ENCODE results near the gene ITIH5. TPM values are rescaled to one million over a fixed set of nuclear protein-coding genes. Genes with fewer than 3 reads are reported as not detected.

The ITIH5 gene
- total RNA-seq, 1 donor from 2014 or later, result 34.0 TPM

DNA sequence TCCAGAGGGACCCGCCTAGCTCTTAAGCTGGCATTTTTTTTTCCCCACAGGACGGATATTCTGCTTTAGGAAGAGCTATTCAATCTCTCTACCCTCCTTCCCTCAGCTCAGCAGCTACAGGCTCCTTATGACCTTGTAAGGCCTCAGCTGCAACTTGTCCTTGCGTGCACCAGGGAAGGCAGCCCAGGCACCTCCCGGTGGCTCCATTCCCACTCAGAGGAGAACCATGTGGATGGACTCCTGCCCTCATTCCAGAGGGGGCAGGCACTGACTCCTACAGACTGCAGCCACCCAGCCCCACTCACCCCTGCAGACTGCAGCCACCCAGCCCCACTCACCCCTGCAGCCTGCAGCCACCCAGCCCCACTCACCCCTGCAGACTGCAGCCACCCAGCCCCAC, 73.7 kb downstream of the ITIH5 start:
- H3K4me3 Mint-ChIP-seq, result no peak overlapping the region
- no peaks in the 10 kb centered on the region for H3K9me3 Mint-ChIP-seq
- DNase-seq (ENCODE audit: extremely low spot score, unreplicated experiment), result no peak
- H3K36me3 Mint-ChIP-seq, result peaks cover 4% of the 10 kb centered on the region
- peaks cover 3% of the 10 kb centered on the region for H3K27me3 Mint-ChIP-seq
- TF ChIP-seq, protein P1, sequence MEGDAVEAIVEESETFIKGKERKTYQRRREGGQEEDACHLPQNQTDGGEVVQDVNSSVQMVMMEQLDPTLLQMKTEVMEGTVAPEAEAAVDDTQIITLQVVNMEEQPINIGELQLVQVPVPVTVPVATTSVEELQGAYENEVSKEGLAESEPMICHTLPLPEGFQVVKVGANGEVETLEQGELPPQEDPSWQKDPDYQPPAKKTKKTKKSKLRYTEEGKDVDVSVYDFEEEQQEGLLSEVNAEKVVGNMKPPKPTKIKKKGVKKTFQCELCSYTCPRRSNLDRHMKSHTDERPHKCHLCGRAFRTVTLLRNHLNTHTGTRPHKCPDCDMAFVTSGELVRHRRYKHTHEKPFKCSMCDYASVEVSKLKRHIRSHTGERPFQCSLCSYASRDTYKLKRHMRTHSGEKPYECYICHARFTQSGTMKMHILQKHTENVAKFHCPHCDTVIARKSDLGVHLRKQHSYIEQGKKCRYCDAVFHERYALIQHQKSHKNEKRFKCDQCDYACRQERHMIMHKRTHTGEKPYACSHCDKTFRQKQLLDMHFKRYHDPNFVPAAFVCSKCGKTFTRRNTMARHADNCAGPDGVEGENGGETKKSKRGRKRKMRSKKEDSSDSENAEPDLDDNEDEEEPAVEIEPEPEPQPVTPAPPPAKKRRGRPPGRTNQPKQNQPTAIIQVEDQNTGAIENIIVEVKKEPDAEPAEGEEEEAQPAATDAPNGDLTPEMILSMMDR (conservative IDR thresholded peaks at IDR 0.05), result no peak
- no peaks in the 10 kb centered on the region for H3K4me1 Mint-ChIP-seq (ENCODE audit: unreplicated experiment)
- H3K27ac Mint-ChIP-seq, result no peak overlapping the region

DNA sequence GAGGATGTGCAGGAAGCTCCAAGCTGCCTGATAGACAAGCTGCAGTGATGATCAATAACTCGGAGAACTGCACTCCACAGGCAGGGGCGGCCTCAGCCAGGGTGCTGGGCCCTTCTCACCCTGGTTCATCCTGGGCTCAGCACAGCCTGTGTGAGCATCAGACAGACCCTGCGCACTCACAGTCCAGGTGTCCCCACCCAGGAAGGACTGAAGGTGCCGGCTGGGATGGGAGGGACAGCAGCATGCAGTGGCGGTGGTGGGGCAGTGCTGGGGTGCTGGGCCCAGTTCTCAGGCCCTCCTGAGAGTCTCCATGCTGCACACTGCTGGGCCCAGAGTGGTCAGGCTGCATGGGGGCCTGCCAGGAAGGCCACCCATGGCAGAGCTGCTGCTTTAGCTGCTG, 74.1 kb downstream of the ITIH5 start:
- H3K4me1 Mint-ChIP-seq (ENCODE audit: unreplicated experiment), result no peaks in the 10 kb centered on the region
- H3K9me3 Mint-ChIP-seq, result no peaks in the 10 kb centered on the region
- H3K27ac Mint-ChIP-seq, result no peak overlapping the region
- H3K36me3 Mint-ChIP-seq, result peaks cover 4% of the 10 kb centered on the region
- H3K4me3 Mint-ChIP-seq, result no peak overlapping the region
- H3K27me3 Mint-ChIP-seq, result peaks cover 3% of the 10 kb centered on the region
- TF ChIP-seq, protein P1 (conservative IDR thresholded peaks at IDR 0.05), result no peak
- DNase-seq (ENCODE audit: extremely low spot score, unreplicated experiment), result no peak

GRCh38 chr10:7590271-7590670, 76.5 kb downstream of the ITIH5 start:
- Mint-ChIP-seq H3K36me3 (peaks cover 4% of the 10 kb centered on the region), H3K4me1 (ENCODE audit: unreplicated experiment) (no peaks in the 10 kb centered on the region), H3K27me3 (peaks cover 3% of the 10 kb centered on the region), H3K4me3 (no peak overlapping the region), H3K27ac (no peak overlapping the region), H3K9me3 (no peaks in the 10 kb centered on the region)
- TF ChIP-seq, protein P1 (conservative IDR thresholded peaks at IDR 0.05), result no peak
- DNase-seq (ENCODE audit: extremely low spot score, unreplicated experiment), result no peak

GRCh38 chr10:7589748-7590147, 77.0 kb downstream of the ITIH5 start:
- no peak for DNase-seq (ENCODE audit: extremely low spot score, unreplicated experiment)
- H3K27ac Mint-ChIP-seq, result no peak overlapping the region
- H3K4me3 Mint-ChIP-seq, result no peak overlapping the region
- H3K36me3 Mint-ChIP-seq, result peaks cover 4% of the 10 kb centered on the region
- peaks cover 3% of the 10 kb centered on the region for H3K27me3 Mint-ChIP-seq
- no peaks in the 10 kb centered on the region for H3K4me1 Mint-ChIP-seq (ENCODE audit: unreplicated experiment)
- no peaks in the 10 kb centered on the region for H3K9me3 Mint-ChIP-seq
- TF ChIP-seq, protein P1 (conservative IDR thresholded peaks at IDR 0.05), result no peak

- TF ChIP-seq, protein P1 (conservative IDR thresholded peaks at IDR 0.05), result no peak
- Mint-ChIP-seq H3K36me3 (no peaks in the 10 kb centered on the region), H3K9me3 (no peaks in the 10 kb centered on the region), H3K4me3 (no peak overlapping the region), H3K4me1 (ENCODE audit: unreplicated experiment) (no peaks in the 10 kb centered on the region), H3K27ac (no peak overlapping the region), H3K27me3 (no peaks in the 10 kb centered on the region)
- DNase-seq (ENCODE audit: extremely low spot score, unreplicated experiment), result no peak
Measured at GRCh38 chr10:7587865-7588188, 78.9 kb downstream of the ITIH5 start.
